ENCODE results near the gene SF1. TPM values are rescaled to one million over a fixed set of nuclear protein-coding genes. Genes with fewer than 3 reads are reported as not detected.

The SF1 gene
- total and polyA plus RNA-seq, 9 of the 15 experiments (the other 6 are each of a cell fraction or from before 2014, with no cell fraction given), result 13.1 to 334 (median 111) TPM

DNA sequence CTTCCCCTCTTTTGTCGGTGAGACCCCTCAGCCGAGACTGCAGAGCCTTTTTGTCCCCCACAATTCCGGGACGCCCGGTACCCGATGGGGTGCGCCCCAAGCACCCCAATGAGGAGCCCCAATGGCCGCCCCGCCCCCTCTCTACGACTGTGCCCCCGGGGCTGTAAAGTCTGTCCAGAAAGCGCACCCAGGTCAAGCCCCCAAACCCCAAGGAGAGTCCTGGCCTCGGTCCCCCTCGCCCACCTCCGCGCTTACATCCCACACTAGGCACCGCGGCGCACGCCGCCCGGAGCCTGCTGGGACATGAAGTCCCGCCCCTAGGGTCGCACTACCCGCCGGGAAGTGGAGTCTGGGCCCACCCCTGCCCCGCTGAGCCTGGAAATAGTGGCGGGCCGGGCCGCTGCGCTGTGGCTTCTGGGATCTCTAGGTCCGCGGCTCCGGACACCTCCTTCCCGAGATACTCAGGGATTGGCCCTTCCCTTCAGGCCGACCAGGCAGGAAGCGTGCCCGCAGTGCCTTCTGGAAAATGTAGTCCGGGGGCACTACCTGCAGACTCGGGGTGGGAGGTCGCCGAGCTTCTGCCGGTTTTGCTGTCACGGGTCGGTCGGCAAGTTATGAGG, 32.0 kb upstream of the SF1 start, which contains the start of gene MEN1 (continued):
- TF ChIP-seq, protein P1, sequence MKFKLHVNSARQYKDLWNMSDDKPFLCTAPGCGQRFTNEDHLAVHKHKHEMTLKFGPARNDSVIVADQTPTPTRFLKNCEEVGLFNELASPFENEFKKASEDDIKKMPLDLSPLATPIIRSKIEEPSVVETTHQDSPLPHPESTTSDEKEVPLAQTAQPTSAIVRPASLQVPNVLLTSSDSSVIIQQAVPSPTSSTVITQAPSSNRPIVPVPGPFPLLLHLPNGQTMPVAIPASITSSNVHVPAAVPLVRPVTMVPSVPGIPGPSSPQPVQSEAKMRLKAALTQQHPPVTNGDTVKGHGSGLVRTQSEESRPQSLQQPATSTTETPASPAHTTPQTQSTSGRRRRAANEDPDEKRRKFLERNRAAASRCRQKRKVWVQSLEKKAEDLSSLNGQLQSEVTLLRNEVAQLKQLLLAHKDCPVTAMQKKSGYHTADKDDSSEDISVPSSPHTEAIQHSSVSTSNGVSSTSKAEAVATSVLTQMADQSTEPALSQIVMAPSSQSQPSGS (CRISPR knock-in tag; IDR thresholded peaks at IDR 0.05), result no peak; the same call in 1 of the 2 replicates
- TF ChIP-seq RCOR1 (IDR thresholded peaks at IDR 0.05; ENCODE audit: borderline replicate concordance in 1 of 2, low read depth in 2 of 2, low read length in 2 of 2), result peak in 1 of 2 experiments; percentile 47; a peak in 1 of 4 replicates
- TF ChIP-seq HNRNPLL (IDR thresholded peaks at IDR 0.05; ENCODE audit: low read depth, low read length, poor library complexity, severe bottlenecking), result peak; percentile 42
- peak; percentile 84 for TF ChIP-seq ETV5 (CRISPR knock-in tag; IDR thresholded peaks at IDR 0.05; ENCODE audit: low read depth)
- peak; percentile 71 for TF ChIP-seq CXXC5 (CRISPR knock-in tag; IDR thresholded peaks at IDR 0.05)
- TF ChIP-seq, protein P2, sequence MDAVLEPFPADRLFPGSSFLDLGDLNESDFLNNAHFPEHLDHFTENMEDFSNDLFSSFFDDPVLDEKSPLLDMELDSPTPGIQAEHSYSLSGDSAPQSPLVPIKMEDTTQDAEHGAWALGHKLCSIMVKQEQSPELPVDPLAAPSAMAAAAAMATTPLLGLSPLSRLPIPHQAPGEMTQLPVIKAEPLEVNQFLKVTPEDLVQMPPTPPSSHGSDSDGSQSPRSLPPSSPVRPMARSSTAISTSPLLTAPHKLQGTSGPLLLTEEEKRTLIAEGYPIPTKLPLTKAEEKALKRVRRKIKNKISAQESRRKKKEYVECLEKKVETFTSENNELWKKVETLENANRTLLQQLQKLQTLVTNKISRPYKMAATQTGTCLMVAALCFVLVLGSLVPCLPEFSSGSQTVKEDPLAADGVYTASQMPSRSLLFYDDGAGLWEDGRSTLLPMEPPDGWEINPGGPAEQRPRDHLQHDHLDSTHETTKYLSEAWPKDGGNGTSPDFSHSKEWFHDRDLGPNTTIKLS (IDR thresholded peaks at IDR 0.05; ENCODE audit: borderline replicate concordance, low read depth), result peak; percentile 78
- TF ChIP-seq, protein P3, sequence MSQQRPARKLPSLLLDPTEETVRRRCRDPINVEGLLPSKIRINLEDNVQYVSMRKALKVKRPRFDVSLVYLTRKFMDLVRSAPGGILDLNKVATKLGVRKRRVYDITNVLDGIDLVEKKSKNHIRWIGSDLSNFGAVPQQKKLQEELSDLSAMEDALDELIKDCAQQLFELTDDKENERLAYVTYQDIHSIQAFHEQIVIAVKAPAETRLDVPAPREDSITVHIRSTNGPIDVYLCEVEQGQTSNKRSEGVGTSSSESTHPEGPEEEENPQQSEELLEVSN (IDR thresholded peaks at IDR 0.05; ENCODE audit: borderline replicate concordance in 1 of 2, extremely low read depth in 1 of 2, insufficient read depth in 1 of 2, insufficient read length in 1 of 2, low read depth in 1 of 2, low read length in 1 of 2, poor library complexity in 1 of 2, severe bottlenecking in 1 of 2), result peak in 1 of 2 experiments; percentile 35
- TF ChIP-seq, protein P4, sequence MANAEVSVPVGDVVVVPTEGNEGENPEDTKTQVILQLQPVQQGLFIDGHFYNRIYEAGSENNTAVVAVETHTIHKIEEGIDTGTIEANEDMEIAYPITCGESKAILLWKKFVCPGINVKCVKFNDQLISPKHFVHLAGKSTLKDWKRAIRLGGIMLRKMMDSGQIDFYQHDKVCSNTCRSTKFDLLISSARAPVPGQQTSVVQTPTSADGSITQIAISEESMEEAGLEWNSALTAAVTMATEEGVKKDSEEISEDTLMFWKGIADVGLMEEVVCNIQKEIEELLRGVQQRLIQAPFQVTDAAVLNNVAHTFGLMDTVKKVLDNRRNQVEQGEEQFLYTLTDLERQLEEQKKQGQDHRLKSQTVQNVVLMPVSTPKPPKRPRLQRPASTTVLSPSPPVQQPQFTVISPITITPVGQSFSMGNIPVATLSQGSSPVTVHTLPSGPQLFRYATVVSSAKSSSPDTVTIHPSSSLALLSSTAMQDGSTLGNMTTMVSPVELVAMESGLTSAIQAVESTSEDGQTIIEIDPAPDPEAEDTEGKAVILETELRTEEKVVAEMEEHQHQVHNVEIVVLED (CRISPR knock-in tag; IDR thresholded peaks at IDR 0.05), result peak; percentile 77
- no peak for TF ChIP-seq NCOA2 (IDR thresholded peaks at IDR 0.05; ENCODE audit: partially characterized antibody in 2 of 2)
- TF ChIP-seq C11orf30 (IDR thresholded peaks at IDR 0.05; ENCODE audit: low read depth), result no peak
- no peak for TF ChIP-seq CEBPB (tag; IDR thresholded peaks at IDR 0.05)
- no peak for TF ChIP-seq ELF2 (CRISPR knock-in tag; IDR thresholded peaks at IDR 0.05)
- TF ChIP-seq DIDO1 (tag; IDR thresholded peaks at IDR 0.05; ENCODE audit: low read depth), result 0 out of 2 replicates have a peak, but pooled peaks have one; percentile 52
- TF ChIP-seq, protein P5, sequence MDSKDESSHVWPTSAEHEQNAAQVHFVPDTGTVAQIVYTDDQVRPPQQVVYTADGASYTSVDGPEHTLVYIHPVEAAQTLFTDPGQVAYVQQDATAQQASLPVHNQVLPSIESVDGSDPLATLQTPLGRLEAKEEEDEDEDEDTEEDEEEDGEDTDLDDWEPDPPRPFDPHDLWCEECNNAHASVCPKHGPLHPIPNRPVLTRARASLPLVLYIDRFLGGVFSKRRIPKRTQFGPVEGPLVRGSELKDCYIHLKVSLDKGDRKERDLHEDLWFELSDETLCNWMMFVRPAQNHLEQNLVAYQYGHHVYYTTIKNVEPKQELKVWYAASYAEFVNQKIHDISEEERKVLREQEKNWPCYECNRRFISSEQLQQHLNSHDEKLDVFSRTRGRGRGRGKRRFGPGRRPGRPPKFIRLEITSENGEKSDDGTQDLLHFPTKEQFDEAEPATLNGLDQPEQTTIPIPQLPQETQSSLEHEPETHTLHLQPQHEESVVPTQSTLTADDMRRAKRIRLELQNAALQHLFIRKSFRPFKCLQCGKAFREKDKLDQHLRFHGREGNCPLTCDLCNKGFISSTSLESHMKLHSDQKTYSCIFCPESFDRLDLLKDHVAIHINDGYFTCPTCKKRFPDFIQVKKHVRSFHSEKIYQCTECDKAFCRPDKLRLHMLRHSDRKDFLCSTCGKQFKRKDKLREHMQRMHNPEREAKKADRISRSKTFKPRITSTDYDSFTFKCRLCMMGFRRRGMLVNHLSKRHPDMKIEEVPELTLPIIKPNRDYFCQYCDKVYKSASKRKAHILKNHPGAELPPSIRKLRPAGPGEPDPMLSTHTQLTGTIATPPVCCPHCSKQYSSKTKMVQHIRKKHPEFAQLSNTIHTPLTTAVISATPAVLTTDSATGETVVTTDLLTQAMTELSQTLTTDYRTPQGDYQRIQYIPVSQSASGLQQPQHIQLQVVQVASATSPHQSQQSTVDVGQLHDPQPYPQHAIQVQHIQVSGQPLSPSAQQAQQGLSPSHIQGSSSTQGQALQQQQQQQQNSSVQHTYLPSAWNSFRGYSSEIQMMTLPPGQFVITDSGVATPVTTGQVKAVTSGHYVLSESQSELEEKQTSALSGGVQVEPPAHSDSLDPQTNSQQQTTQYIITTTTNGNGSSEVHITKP (IDR thresholded peaks at IDR 0.05; ENCODE audit: partially characterized antibody), result peak; percentile 29
- TF ChIP-seq PHF8 (IDR thresholded peaks at IDR 0.05; ENCODE audit: borderline replicate concordance, low read length), result peak; percentile 73; the same call in 1 of the 2 replicates
- peak; percentile 90 for TF ChIP-seq HCFC1 (IDR thresholded peaks at IDR 0.05; ENCODE audit: low read depth, low read length)

Measured in K562 (cell line).